ENCODE measurements around the gene NLK. TPM values are rescaled to one million over a fixed set of nuclear protein-coding genes. Genes with fewer than 3 reads are reported as not detected.

Gene NLK
- total RNA-seq, 1 donor from 2014 or later, result 13.3 TPM

- intact Hi-C loops (cut with DNase I), result no loop called here
- Histone ChIP-seq H3K4me1 (no peaks in the 10 kb centered on the region), H3K9me3 (no peaks in the 10 kb centered on the region), H3K4me3 (no peak overlapping the region), H3K36me3 (no peaks in the 10 kb centered on the region), H3K27me3 (no peaks in the 10 kb centered on the region), H3K27ac (no peak overlapping the region)
- no peak for TF ChIP-seq POLR2A (IDR thresholded peaks at IDR 0.05)
- DNase-seq (ENCODE audit: extremely low spot score in 2 of 2), result no peak
These were observed 34.0 kb upstream of the NLK start for GRCh38 chr17:28008513-28008912.

- no peaks in the 10 kb centered on the region for H3K9me3 ChIP-seq
- DNase-seq (ENCODE audit: extremely low spot score in 2 of 2), result no peak
- H3K27me3 ChIP-seq, result no peaks in the 10 kb centered on the region
- TF ChIP-seq CTCF (IDR thresholded peaks at IDR 0.05), result no peak
- no peak for TF ChIP-seq POLR2A (IDR thresholded peaks at IDR 0.05)
- TF ChIP-seq POLR2AphosphoS5 (IDR thresholded peaks at IDR 0.05; ENCODE audit: insufficient read depth in 1 of 2, low read depth in 1 of 2), result no peak
- no peak overlapping the region for H3K27ac ChIP-seq
- no peaks in the 10 kb centered on the region for H3K36me3 ChIP-seq
- no peak overlapping the region for H3K4me3 ChIP-seq
- no peaks in the 10 kb centered on the region for H3K4me1 ChIP-seq
- intact Hi-C loops (cut with DNase I), result no loop called here
These were observed 32.1 kb upstream of the NLK start for GRCh38 chr17:28010406-28010805.

GRCh38 chr17:28018439-28019070 lies 23.9 kb upstream of the NLK start:
- Histone ChIP-seq H3K36me3 (no peaks in the 10 kb centered on the region), H3K27me3 (no peaks in the 10 kb centered on the region), H3K4me1 (no peaks in the 10 kb centered on the region), H3K27ac (no peak overlapping the region), H3K9me3 (no peaks in the 10 kb centered on the region), H3K4me3 (no peak overlapping the region)
- intact Hi-C loops (cut with DNase I), result no loop called here
- DNase-seq (ENCODE audit: extremely low spot score in 2 of 2), result no peak
- TF ChIP-seq CTCF (IDR thresholded peaks at IDR 0.05), result no peak

- Histone ChIP-seq H3K36me3 (no peaks in the 10 kb centered on the region), H3K9me3 (no peaks in the 10 kb centered on the region), H3K4me1 (no peaks in the 10 kb centered on the region), H3K27ac (no peak overlapping the region), H3K4me3 (no peak overlapping the region), H3K27me3 (no peaks in the 10 kb centered on the region)
- intact Hi-C loops (cut with DNase I), result no loop called here
- DNase-seq (ENCODE audit: extremely low spot score in 2 of 2), result no peak
- TF ChIP-seq POLR2A (IDR thresholded peaks at IDR 0.05) (no peak), POLR2AphosphoS5 (IDR thresholded peaks at IDR 0.05; ENCODE audit: insufficient read depth in 1 of 2, low read depth in 1 of 2) (no peak), CTCF (IDR thresholded peaks at IDR 0.05) (no peak)
These were observed 22.0 kb upstream of the NLK start for GRCh38 chr17:28020515-28020914.

- TF ChIP-seq POLR2AphosphoS5 (IDR thresholded peaks at IDR 0.05; ENCODE audit: insufficient read depth in 1 of 2, low read depth in 1 of 2) (no peak), POLR2A (IDR thresholded peaks at IDR 0.05) (no peak), CTCF (IDR thresholded peaks at IDR 0.05) (no peak)
- Histone ChIP-seq H3K36me3 (no peaks in the 10 kb centered on the region), H3K4me3 (no peak overlapping the region), H3K9me3 (no peaks in the 10 kb centered on the region), H3K27ac (no peak overlapping the region), H3K4me1 (no peaks in the 10 kb centered on the region), H3K27me3 (no peaks in the 10 kb centered on the region)
- intact Hi-C loops (cut with DNase I), result no loop called here
- DNase-seq (ENCODE audit: extremely low spot score in 2 of 2), result no peak
These were observed 13.4 kb upstream of the NLK start for GRCh38 chr17:28029044-28029443.
